Measurements from ENCODE around the gene COL6A3.

COL6A3 gene

GRCh38 chr2:237348281-237348865 lies 65.6 kb downstream of the COL6A3 start:
- DNase-seq (ENCODE audit: low spot score) = no peak

DNA sequence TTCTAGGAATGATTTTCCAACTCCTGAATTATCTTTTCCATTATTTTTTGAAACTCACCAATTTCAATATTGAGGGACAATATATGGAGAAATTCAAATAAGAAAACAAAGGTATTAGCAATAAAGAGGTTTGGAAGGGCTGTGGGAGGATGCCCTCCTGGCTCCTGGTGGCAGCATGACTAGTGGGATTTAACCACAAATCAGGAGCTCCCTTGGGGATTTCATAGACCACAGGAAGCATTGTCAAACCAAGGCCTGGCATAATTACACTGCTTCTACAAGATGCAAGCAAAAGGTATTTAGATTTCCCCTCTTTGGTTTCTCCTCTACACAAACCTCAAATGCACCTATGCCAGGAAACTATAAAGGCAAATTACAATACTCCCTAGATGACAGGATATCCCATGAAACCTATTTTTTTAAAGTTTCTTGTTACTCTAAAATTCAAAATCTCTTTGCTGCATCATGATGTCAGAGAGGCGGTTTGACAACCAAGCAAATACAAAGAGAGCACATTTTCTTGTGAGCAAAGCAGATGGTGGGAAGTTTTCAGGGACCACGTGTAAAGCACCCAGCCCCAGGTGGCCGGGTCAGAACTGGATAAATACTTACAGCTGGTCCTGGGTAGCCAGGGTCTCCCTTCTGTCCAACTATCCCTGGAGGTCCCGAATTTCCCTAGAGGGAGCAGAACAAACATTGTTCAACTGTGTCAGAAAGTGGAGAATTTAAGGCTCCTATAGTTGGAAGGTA lies 67.9 kb downstream of the COL6A3 start:
- no peak for DNase-seq (ENCODE audit: low spot score)

DNA sequence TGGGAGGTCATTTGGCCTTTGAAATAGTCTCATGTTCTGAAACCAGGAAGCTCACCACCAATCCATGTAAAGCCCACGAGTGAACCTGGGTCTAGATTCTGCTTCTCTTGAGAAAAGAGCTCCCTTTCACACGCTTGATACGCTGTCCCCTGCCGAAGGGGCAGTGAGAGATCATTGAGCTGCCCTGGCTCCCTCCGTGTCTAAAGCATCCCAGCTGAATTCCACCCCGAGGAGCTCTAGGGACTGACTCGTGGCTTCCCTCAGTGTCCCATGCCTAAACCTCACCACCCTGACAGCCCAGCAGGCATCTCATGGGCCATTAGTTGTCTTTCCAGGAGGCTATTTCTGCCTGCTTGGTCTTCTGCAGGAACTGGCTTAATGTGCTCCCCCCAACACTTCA lies 68.6 kb downstream of the COL6A3 start:
- DNase-seq (ENCODE audit: low spot score) = no peak

GRCh38 chr2:237344942-237345341 lies 69.0 kb downstream of the COL6A3 start:
- DNase-seq (ENCODE audit: low spot score) = no peak

DNA sequence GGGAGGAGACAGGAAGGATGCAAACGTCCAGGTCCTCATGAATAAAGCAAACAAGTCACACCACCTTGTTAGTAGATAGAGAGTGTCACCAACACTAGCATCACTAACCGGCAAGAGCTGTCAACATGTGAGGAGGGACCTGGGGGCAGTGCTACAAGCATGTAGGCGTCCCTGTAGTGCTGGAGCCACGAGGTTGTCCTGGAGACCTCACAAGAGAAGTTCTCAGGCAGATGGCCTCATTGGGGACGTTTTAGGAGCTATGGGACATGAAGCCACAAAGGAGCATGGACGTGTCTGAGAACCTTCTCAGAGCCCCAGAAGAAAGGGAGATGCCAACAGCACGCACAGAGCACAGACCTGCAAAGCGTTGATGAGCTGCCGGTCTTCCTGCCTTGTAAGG lies 70.0 kb downstream of the COL6A3 start:
- DNase-seq (ENCODE audit: low spot score) = no peak

DNA sequence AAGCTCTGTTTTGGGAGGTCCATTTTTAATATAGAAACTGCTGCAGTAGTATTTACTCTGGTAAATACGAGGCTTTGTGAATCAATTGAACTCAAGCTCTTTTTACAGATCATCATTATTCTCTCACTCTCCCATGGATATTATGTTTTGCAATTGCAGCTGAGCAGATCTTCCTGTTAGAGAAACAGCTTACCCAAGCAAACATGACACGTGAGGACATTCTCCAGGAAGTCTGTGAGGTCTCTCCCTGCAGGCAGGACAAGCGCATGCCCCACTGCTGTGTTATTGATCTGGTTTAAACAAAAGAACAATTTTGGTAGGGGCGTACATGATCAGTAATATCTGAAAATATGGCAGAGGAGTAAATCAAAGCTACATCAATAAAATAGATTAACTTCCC lies 72.1 kb downstream of the COL6A3 start:
- DNase-seq (ENCODE audit: low spot score) = no peak

DNA sequence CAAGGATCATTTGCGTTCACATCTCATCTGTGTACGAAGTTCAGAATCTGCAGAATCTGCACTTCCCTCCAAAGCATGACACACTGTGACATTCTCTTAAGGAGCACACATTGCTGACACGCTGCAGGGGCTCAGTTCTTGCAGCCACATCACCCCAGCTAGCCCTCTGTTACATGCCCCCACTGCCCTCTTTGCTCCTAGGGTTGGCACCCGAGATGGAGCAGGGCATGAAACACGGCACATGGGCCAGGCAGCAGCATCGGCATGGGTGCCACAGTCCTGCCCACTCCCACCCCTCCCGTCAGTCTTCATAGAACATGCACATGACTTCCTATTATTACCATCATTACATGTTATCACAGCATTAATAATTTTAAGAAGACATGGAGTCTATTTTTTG lies 76.4 kb downstream of the COL6A3 start:
- no peak for DNase-seq (ENCODE audit: low spot score)

DNA sequence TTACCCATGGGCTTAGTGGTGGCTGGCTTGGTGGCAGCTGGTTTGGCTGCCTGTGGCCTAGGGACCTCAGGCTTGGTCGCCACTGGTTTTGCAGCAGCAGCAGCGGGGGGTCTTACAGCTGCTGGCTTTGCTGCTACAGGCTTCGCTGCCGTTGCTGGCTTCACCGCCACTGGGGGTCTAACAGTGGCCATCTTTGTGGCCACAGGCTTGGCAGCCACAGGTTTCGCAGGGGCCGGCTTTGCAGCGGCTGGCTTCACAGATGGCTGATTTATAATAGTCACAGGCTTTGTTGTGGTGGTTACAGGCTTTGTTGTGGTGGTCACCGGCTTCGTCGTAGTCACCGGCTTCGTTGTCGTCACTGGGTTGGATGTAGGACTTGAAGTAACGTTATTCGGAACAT lies 77.8 kb downstream of the COL6A3 start:
- DNase-seq (ENCODE audit: low spot score) = no peak

- DNase-seq (ENCODE audit: low spot score) = no peak
Observed at GRCh38 chr2:237333748-237334147, 80.2 kb downstream of the COL6A3 start.

GRCh38 chr2:237330541-237330940 lies 83.4 kb downstream of the COL6A3 start:
- DNase-seq (ENCODE audit: low spot score) = no peak

GRCh38 chr2:237327175-237327950 lies 86.6 kb downstream of the COL6A3 start:
- DNase-seq (ENCODE audit: low spot score) = no peak

DNA sequence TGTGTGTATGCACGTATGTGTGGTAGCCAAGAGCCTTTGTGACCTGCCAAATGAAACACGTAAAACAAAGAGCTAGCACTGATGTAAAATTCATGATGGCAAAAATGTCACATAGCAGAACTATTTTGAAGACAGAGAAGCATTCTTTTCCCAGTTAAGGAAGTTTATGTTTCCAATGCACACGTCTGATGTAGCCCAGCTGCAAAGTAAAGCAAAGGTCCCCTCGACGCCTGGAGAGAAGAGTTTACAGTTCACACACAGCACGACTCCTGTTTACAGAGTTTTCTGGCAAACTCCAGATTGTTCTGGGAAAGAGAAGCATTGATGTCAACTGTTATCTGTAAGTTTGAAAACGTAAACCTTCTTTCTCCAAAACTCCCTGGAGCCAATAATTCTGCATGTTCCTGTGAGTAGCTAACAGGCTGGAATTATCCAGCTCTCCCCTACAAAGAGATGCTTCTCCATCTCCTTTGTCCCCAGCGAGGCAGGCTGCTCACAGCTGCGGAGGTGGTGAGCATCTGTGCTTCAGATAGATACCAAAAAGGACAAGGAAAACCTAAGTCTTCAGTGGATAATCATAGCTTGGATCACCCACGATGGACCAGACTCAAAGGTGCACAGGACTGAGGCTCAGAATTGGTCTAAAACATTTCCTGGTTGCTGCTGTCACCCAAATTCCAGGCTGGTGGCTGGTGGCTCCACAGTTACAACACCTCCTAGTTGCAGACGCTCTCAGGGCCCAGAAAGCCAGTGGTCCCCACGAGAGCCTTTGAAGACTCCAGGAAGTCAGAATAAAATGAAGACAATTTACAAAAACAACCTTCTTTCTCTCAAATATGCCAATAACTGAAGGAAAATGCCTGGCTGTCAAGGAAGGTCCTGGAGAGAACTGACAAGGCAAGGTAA lies 87.4 kb downstream of the COL6A3 start:
- no peak for DNase-seq (ENCODE audit: low spot score)

DNA sequence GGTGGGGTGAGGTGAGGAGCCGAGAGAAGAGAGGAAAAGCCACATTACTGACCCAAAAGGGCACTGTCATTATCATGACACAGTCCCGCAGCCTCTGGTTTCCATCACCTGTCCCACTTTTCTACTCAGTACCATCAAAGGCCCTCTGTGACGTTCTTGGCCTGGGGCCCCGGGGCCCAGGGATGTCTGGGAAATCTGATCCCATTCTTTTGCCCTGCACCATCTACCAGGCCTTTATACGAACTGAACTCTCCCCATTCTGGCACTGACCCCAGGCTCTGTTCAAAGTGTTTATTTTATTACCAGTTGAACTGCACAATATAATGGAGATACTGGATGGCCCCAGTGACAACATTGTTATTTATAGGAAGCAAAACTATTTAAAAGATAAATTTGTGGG lies 89.1 kb downstream of the COL6A3 start:
- no peak for DNase-seq (ENCODE audit: low spot score)

GRCh38 chr2:237324405-237324831 lies 89.5 kb downstream of the COL6A3 start:
- no peak for DNase-seq (ENCODE audit: low spot score)

GRCh38 chr2:237323656-237324055 lies 90.3 kb downstream of the COL6A3 start:
- no peak for DNase-seq (ENCODE audit: low spot score)

- DNase-seq (ENCODE audit: low spot score) = no peak
Observed at GRCh38 chr2:237322564-237322963, 91.4 kb downstream of the COL6A3 start.

DNA sequence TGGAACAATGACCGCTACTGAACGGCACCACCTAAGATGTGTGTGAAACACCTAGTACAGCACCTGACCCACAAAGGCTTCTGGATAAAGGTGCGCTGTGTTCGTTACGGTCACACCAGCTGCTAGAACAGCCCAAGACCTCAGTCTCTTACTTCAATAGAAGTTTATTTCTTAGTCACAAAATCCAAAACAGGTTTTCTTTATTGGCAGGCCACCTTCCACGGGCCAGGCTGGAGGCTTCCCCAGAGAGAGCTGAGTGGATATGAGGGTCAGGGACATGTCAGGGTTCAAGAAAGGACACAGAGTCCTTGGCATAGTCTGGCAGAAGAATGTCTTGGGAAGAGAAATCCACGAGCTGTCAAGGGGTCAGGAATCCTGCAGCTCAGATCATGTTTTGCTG lies 92.2 kb downstream of the COL6A3 start:
- DNase-seq (ENCODE audit: low spot score) = no peak

DNA sequence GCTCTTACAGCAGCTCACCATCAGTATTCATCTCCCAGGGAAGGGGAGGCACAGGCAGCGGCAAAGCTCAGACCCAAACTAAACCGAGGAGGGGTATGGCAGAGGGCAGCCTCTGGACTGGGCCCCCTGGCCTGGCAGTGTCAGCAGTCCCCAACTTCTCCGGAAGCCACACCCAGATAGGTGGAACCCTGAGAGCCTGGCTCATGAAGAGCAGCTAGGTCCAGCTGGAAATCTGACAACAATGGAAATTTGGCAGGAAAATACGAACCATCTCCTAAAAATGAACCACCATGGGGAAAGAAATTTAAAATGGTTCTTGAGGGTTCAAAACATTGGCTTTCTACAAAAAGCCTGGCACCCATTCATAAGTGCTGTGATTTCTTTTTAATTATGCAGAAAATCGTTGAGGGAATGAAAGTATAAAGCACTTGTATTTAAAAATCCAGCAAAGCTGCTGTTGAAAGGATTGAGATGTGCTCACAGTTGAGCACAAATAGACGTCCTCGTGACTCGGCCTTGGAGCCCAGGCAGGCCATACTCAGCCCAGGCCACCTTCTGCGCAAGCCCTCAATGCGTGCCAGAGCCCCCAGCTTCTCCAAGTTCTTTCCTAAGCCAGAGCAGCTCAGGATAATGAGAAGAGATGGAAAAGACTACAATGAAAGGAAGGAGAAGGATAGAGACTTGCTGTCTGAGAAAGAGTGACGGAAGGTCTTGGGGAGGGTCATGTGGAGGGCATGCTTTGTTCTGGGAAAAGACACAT lies 93.0 kb downstream of the COL6A3 start:
- no peak for DNase-seq (ENCODE audit: low spot score)

GRCh38 chr2:237319887-237320286 lies 94.1 kb downstream of the COL6A3 start:
- no peak for DNase-seq (ENCODE audit: low spot score)

- DNase-seq (ENCODE audit: low spot score) = no peak
Observed at GRCh38 chr2:237319086-237319820, 94.7 kb downstream of the COL6A3 start.

DNA sequence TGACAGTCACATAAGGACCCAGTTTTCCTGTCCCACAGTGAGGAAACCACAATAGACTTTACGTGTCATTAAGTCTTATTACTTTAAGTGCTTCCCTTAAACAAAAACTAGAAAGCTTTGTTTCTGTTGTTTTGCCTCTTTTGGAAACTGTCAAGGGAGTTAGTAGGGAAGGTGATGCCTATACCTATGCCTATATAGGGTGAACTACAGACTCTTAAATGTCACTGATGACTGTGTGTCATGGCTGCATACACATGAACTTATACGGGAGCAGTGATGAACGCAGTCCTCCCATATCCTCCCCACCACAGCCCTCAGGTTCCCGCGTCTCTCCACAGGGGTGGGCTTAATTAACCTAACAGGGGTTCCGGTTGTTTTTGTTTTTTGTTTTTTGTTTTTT lies 97.6 kb downstream of the COL6A3 start:
- no peak for DNase-seq (ENCODE audit: low spot score)

Data from CD4-positive, alpha-beta T cell treated with Interleukin-15 for 4 hours (primary cell).